GM12891 (cell line): ENCODE data around the gene NPHP4.

ENCODE experiments used
- POLR2A ChIP-seq: IDR thresholded peaks from 2 replicates; pipeline ENCODE4 v1.6.1; 2011; ENCODE audit warnings: low read depth, low read length, control low read depth
- POLR2AphosphoS5 ChIP-seq: IDR thresholded peaks from 2 replicates; pipeline ENCODE4 v1.6.1; 2011; ENCODE audit warnings: low read depth, low read length, control low read depth
- TAF1 ChIP-seq: IDR thresholded peaks from 2 replicates; pipeline ENCODE4 v1.6.1; 2011; ENCODE audit warnings: low read depth, low read length, control low read depth

GRCh38 chr1:5876094-5876650 lies 116.1 kb downstream of the NPHP4 start:
- no peak for TF ChIP-seq POLR2AphosphoS5
- TF ChIP-seq TAF1, result no peak
- TF ChIP-seq POLR2A, result no peak
